HepG2 (cell line): ENCODE measurements around the gene CACTIN. TPM values are rescaled to one million over a fixed set of nuclear protein-coding genes. Genes with fewer than 3 reads are reported as not detected.
"Not testable (repeated sequence)": the region's sequence is repeated elsewhere in the genome, so short reads cannot be mapped to it uniquely, and the experiment has no call there.

Source experiments
- ATAC-seq: fragments of 200-7000 bp; cut with Tn5 transposase; 3 replicates; pipeline ENCODE4 v1.9.1; 2020; ENCODE audit warnings: mild to moderate bottlenecking, moderate library complexity
- BruUV-seq: library from RNA; stranded (reverse); fragments of 400-500 nt; replicated peaks from 2 replicates; lab custom pipeline; 2021; lab: Mats Ljungman, UMichigan
- CTCF ChIA-PET: fragments of 300-600 bp; formaldehyde crosslinking; extraction: SDS; loops from one replicate; lab custom pipeline; 2021; ENCODE audit warnings: low total read pairs, inconsistent platforms, low intra/inter-chr PET ratio; lab: Yijun Ruan, JAX
- POLR2A ChIA-PET: fragments of 350-600 bp; sonication (Branson Sonifier 250); formaldehyde crosslinking; loops from one replicate; lab custom pipeline; 2020; ENCODE audit warnings: antibody characterized with exemption, inconsistent platforms; lab: Yijun Ruan, JAX
- DNase-seq: peaks from one replicate; pipeline ENCODE4 v3.0.0-alpha.2; 2015; ENCODE audit warnings: low spot score
- FAIRE-seq: peaks from 3 replicates; lab custom pipeline; 2011; peaks lifted over from hg19 to GRCh38; lab: Jason Lieb, UNC
- H2AFZ ChIP-seq: one replicate; pipeline ENCODE4 v1.6.1; 2011; ENCODE audit warnings: low read length, inconsistent platforms
- H3K27ac ChIP-seq: fragments of 300-600 bp; 3 replicates; pipeline ENCODE4 v1.8.0; 2011; ENCODE audit warnings: mixed run types, mild to moderate bottlenecking, mixed read lengths, low read length, inconsistent platforms; ENCODE audit not compliant: insufficient read depth; ENCODE audit errors: extremely low read length
- H3K27me3 ChIP-seq, 2 experiments: fragments of 200-600 bp in 1 of 2; 2 replicates in 1 of 2; 3 replicates in 1 of 2; pipeline versions ENCODE4 v1.6.0 to v1.8.0; 2011; ENCODE audit warnings: low read length in 2 of 2, mild to moderate bottlenecking in 2 of 2, moderate library complexity in 2 of 2, inconsistent platforms in 1 of 2; ENCODE audit not compliant: insufficient read depth in 2 of 2, control insufficient read depth in 1 of 2
- H3K36me3 ChIP-seq, 2 experiments: fragments of 200-600 bp in 1 of 2; replicated peaks in 1 of 2; 2 replicates in 1 of 2; 3 replicates in 1 of 2; pipeline versions ENCODE4 v1.5.1 to v1.8.0; 2011; ENCODE audit warnings: low read length in 2 of 2, inconsistent platforms in 1 of 2; ENCODE audit not compliant: insufficient read depth in 2 of 2, control insufficient read depth in 1 of 2
- H3K4me1 ChIP-seq: 2 replicates; pipeline ENCODE4 v1.5.1; 2012; ENCODE audit warnings: low read length, inconsistent platforms; ENCODE audit not compliant: insufficient read depth
- H3K4me2 ChIP-seq: 2 replicates; pipeline ENCODE4 v1.6.0; 2011; ENCODE audit warnings: low read depth, low read length, inconsistent platforms
- H3K4me3 ChIP-seq, 3 experiments: fragments of 200-600 bp in 1 of 3; sonication (generic), shearing (Covaris generic) in 1 of 3; replicated peaks in 1 of 3; 2 replicates each; pipeline ENCODE4 v1.5.1; 2011 to 2016; ENCODE audit warnings: low read length in 3 of 3, inconsistent platforms in 2 of 3, low read depth in 2 of 3, mild to moderate bottlenecking in 2 of 3, control low read depth in 1 of 3, mixed read lengths in 1 of 3; ENCODE audit not compliant: insufficient read depth in 1 of 3
- H3K79me2 ChIP-seq: one replicate; pipeline ENCODE4 v1.6.1; 2011; ENCODE audit warnings: low read length, inconsistent platforms; ENCODE audit not compliant: insufficient read depth
- H3K9ac ChIP-seq: 2 replicates; pipeline ENCODE4 v1.6.0; 2011; ENCODE audit warnings: mild to moderate bottlenecking, low read depth, low read length, inconsistent platforms; ENCODE audit not compliant: insufficient read depth
- H3K9me3 ChIP-seq: 2 replicates; pipeline ENCODE4 v1.5.1; 2012; ENCODE audit warnings: mild to moderate bottlenecking, low read length
- H4K20me1 ChIP-seq: 2 replicates; pipeline ENCODE4 v1.6.0; 2011; ENCODE audit warnings: inconsistent platforms, mild to moderate bottlenecking, low read length, moderate library complexity; ENCODE audit not compliant: insufficient read depth
- CEBPG ChIP-seq: IDR thresholded peaks from 2 replicates; pipeline ENCODE4 v1.6.1; 2016
- GATAD2A ChIP-seq: IDR thresholded peaks from 2 replicates; pipeline ENCODE4 v1.6.1; 2016
- KDM5A ChIP-seq: fragments of 200-600 bp; sonication (generic); IDR thresholded peaks from 2 replicates; pipeline ENCODE4 v1.7.0; 2018; ENCODE audit warnings: antibody characterized with exemption, mild to moderate bottlenecking, low read length, borderline replicate concordance
- NR2F6 ChIP-seq, 2 experiments: IDR thresholded peaks; 2 replicates each; pipeline ENCODE4 v1.6.1; 2016; ENCODE audit warnings: antibody characterized with exemption in 1 of 2, mild to moderate bottlenecking in 1 of 2
- PHF21A ChIP-seq: sonication (generic); formaldehyde crosslinking; IDR thresholded peaks from 2 replicates; pipeline ENCODE4 v1.5.0; 2020; ENCODE audit warnings: mild to moderate bottlenecking, missing genetic modification reagents
- RFX5 ChIP-seq: IDR thresholded peaks from 2 replicates; pipeline ENCODE4 v1.6.1; 2011; ENCODE audit warnings: low read depth, low read length, improper control_type of control experiment
- SP1 ChIP-seq, 2 experiments: fragments of 450-650 bp in 1 of 2; sonication (generic) in 1 of 2; formaldehyde crosslinking in 1 of 2; IDR thresholded peaks; 2 replicates each; pipeline versions ENCODE4 v1.4.0 to v1.6.1; 2016 to 2020; ENCODE audit warnings: missing genetic modification reagents in 1 of 2
- TCF7L2 ChIP-seq: IDR thresholded peaks from 2 replicates; pipeline ENCODE4 v1.6.1; 2011; ENCODE audit warnings: mild to moderate bottlenecking, low read depth, low read length, moderate library complexity
- ZNF382 ChIP-seq: sonication (generic); formaldehyde crosslinking; IDR thresholded peaks from 2 replicates; pipeline ENCODE4 v1.5.0; 2020; ENCODE audit warnings: missing genetic modification reagents, mild to moderate bottlenecking, borderline replicate concordance
- WGBS: methylation state at CpG from one replicate; pipeline ENCODE4 v1.1.6; 2017; ENCODE audit warnings: low lambda C conversion rate; 5-methylcytosine and 5-hydroxymethylcytosine counted together
- in situ Hi-C: cut with HindIII; loops from 2 replicates; pipeline ENCODE4 v1.10.0; 2017; ENCODE audit warnings: low pct_unique_long_range_greater_than_20kb; ENCODE audit not compliant: extremely low pct_ligation_motif_present
- intact Hi-C: fragments of 100-400 bp; cut with micrococcal nuclease; formaldehyde crosslinking; loops from one replicate; pipeline ENCODE4 v1.10.0; 2022; ENCODE audit not compliant: unreplicated experiment
- polyA plus RNA-seq, 8 experiments: library from polyadenylated mRNA; depleted of rRNA in 3 of 8; stranded (reverse) in 7 of 8; unstranded in 1 of 8; fragments of >200 nt; fragmentation: Illumina TruSeq in 4 of 8; extraction: Trizol in 4 of 8; gene quantifications; 2 replicates each; pipeline versions ENCODE4 v1.2.1 to v1.2.3, GENCODE V29; 2011 to 2016; ENCODE audit warnings: low read depth in 4 of 8, missing spikeins in 1 of 8, mixed read lengths in 1 of 8; ENCODE audit not compliant: insufficient read depth in 1 of 8
- total RNA-seq, 5 experiments: library from RNA; depleted of rRNA; stranded (reverse); fragments of >200 nt; fragmentation: Illumina TruSeq; extraction: Trizol; gene quantifications; 2 replicates each; pipeline ENCODE4 v1.2.3, GENCODE V29; 2016; ENCODE audit warnings: low read depth in 1 of 5

Gene CACTIN
- total and polyA plus RNA-seq, 2 of the 13 experiments (the other 11 are each of a cell fraction or from before 2014, with no cell fraction given): 10.0 to 16.6 TPM

GRCh38 chr19:3570606-3571011 is 56.0 kb downstream of the CACTIN start (continued):
- TF ChIP-seq NR2F6 (IDR thresholded peaks at IDR 0.05): peak; percentile 20; the same call in 1 of the 2 replicates
- TF ChIP-seq NR2F6 (CRISPR knock-in tag; IDR thresholded peaks at IDR 0.05): peak; percentile 5; the same call in 1 of the 2 replicates
- no peak for TF ChIP-seq SP1 (IDR thresholded peaks at IDR 0.05)
- TF ChIP-seq SP1 (CRISPR knock-in tag; IDR thresholded peaks at IDR 0.05): no peak
- TF ChIP-seq CEBPG (CRISPR knock-in tag): peak; percentile 90
- TF ChIP-seq ZNF382: no peak
- no peak for TF ChIP-seq TCF7L2
- TF ChIP-seq KDM5A: no peak
- TF ChIP-seq GATAD2A (CRISPR knock-in tag): 0 out of 2 replicates have a peak, but pooled peaks have one; percentile 19
- TF ChIP-seq RFX5: no peak
- peak; percentile 36 for TF ChIP-seq PHF21A (CRISPR knock-in tag)

- H3K27me3 ChIP-seq, in situ Hi-C loops, H3K79me2 ChIP-seq, H3K27ac ChIP-seq, FAIRE-seq, H3K9ac ChIP-seq, BruUV-seq, DNase-seq, ATAC-seq, H4K20me1 ChIP-seq, CTCF ChIA-PET, H2AFZ ChIP-seq, H3K4me3 ChIP-seq, H3K36me3 ChIP-seq, H3K9me3 ChIP-seq: not testable (repeated sequence)
- POLR2A ChIA-PET: interaction anchor here (0.7 to 0.8 kb wide), 2 partner anchors 12 to 172 kb away, joined by 3 read pairs; no protein-coding TSS in a partner anchor
- peaks cover 48% of the 10 kb centered on the region for H3K4me1 ChIP-seq
- 7% methylated on average over 11 of the region's 11 CpGs for WGBS
- intact Hi-C loops: loop anchor here (5.0 kb wide), 1 partner anchor 63 kb away; the partner anchor contains the start of gene FZR1
- peak overlapping the region; percentile 32; the same call in 1 of the 2 replicates for H3K4me2 ChIP-seq
Measured at GRCh38 chr19:3570042-3570441, 56.5 kb downstream of the CACTIN start.
